ENCODE measurements around the gene CRAMP1. TPM values are rescaled to one million over a fixed set of nuclear protein-coding genes. Genes with fewer than 3 reads are reported as not detected.
"Not testable (repeated sequence)": the region's sequence is repeated elsewhere in the genome, so short reads cannot be mapped to it uniquely, and the experiment has no call there.

CRAMP1 gene
- total RNA-seq, 1 donor from 2014 or later: 11.3 TPM

DNA sequence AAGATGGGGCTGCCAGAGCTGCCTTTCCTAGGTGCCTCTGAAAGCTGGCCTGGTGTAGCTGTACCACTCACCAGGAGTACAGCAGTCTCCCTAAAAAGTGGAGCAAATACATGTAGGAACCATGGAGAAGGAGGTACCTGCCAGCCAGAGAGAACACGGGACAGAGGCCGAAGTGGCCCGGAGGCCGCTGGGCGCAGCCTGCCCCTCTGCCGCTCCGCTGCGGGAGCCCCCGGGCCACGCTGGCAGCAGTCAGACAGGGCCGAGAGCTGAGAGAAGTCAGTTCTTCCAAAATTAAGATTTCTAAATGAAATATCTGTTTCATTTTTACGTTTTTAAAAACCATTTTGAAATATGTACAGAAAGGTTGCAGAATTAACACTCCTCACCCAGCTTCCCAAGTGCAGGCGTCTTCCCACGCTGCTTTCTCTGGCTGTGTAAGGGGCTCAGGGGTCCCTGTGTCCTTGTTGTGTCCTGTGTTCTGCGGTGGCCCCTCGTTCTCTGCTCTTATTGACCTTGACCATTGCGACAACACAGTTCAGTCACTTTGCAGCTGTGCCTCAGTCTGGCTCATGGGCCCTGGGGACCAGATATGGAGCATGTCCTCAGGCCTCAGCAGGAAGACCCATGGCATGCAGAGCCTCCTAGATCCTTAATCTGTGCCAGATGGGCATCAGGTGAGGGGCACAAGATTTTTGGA, 98.8 kb downstream of the CRAMP1 start:
- DNase-seq: no peak

DNA sequence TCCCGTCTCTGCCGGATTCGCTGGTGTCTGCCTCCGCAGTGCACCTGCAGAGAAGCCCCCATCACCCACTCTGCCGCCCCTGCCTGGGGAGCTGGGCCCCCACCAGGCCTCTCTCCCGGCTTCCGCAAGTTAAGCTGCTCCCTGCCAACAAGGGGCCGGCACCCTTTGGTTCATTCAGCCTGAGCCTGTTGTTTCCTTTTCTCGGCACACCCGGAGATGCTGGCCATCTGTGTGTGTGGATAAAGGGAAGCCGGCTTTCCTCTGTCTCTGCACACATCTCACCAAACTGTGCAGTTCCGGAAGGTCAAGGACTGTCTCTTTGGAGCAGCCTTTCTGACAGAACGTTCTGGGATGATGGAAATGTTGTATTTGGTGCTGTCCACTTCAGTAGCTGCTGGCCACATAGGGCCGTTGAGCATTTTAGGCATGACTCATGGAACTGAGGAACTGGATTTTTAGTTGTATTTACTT, 100.7 kb downstream of the CRAMP1 start:
- DNase-seq: no peak

DNA sequence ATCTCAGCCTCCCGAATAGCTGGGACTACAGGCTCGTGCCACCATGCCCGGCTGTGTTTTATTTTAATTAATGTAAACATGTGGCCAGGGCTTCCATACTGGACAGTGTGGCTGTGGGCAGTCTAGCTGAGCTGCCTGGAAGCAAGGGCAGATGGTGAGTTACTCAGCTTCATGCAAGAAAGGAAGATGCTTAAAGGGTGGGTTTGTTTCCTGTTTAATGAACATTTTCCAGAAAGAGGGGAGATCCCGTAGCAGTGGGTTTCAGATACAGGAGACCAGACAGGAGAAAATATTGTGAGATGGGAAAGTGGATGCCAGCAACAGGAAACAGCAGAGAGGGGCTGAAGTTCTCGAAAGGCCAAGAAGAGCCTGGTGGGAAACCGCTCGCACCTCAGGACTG, 101.2 kb downstream of the CRAMP1 start:
- no peak for DNase-seq

DNA sequence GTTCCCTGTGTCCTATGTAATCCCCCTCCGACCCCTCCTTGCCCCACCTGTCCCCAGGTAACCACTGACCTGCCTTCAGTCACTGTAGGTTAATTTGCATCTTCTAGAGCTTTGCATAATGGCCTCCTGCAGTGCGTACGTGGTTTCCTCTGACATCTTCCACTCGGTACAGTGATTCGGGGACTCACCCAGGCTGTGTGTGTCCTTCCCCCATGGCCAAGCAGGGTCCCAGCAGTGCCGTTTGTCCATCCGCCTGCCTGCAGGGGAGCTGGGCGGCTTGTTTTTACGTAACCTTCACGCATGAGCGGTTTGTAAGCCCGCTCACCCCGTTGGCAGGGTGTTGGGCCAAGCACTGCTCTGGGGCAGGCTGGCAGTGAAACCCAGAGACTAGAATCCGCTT, 101.8 kb downstream of the CRAMP1 start:
- no peak for DNase-seq

DNA sequence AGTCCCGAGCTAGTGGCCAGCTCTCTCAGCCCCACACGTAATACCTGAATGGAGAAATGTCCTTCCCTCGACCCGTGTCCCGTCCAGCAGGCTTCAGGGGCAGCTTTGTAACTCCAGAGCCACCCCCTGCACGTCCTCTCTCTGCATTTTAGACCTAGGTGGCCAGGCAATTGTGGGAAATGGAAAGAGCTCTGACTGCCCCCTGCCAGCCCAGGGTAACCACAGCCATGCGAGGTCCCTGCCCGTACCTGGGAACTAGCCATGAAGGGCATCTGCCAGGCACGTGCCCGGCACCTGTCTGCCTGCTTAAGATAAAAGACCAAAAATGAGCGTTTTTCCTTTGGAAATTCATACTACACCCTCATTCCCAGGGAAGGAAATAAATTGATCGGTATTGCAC, 103.1 kb downstream of the CRAMP1 start:
- DNase-seq: no peak

DNA sequence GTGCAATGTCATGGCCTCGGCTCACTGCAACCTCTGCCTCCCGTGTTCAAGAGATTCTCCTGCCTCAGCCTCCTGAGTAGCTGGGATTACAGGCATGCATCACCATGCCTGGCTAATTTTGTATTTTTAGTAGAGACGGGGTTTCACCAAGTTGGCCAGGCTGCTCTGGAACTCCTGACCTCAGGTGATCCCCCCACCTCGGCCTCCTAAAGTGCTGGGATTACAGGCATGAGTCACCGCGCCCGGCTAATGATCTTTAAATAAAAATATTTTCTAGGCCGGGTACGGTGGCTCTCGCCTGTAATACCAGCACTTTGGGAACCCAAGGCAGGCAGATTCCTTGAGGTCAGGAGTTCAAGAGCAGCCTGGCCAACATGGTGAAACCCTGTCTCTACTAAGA, 106.1 kb downstream of the CRAMP1 start:
- DNase-seq: not testable (repeated sequence)

DNA sequence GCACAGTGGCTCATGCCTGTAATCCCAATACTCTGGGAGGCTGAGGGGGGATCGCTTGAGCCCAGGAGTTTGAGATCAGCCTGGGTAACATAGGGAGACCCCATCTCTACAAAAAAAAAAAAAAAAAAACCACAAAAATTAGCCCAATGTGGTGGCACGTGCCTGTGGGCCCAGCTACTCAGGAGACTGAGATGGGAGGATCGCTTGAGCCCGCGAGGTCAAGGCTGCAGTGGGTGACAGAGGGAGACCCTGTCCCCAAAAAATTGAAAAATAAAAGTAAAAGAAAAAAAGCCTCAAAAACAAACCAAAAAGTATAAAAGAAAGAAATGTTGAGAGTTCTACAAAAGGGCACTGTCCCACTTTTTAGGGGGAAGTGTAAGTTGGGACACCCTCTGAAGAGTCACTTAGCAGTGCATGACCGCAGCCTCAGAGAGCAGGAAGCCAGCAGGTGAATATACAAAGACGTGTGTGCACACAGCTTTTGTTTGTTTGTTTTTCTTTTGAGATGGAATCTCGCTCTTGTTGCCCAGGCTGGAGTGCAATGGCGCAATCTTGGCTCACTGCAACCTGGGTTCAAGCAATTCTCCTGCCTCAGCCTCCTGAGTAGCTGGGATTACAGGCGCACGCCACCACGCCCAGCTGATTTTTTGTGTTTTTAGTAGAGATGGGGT, 107.5 kb downstream of the CRAMP1 start:
- DNase-seq: not testable (repeated sequence)

DNA sequence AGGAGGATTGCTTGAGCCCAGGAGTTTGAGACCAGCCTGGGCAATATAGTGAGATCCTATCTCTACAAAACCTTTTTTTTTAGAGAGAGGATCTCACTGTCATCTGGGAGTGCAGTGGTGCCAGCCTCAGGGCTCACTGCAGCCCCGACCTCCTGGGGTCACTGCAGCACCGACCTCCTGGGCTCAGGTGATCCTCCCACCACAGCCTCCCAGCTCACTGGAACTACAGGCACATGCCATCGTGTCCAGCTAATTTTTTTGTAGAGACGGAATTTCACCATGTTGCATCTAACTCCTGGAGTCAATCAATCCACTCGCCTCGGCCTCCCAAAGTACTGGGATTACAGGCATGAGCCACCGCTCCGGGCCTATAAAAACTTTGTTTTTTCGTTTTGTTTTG, 109.2 kb downstream of the CRAMP1 start:
- DNase-seq: no peak

DNA sequence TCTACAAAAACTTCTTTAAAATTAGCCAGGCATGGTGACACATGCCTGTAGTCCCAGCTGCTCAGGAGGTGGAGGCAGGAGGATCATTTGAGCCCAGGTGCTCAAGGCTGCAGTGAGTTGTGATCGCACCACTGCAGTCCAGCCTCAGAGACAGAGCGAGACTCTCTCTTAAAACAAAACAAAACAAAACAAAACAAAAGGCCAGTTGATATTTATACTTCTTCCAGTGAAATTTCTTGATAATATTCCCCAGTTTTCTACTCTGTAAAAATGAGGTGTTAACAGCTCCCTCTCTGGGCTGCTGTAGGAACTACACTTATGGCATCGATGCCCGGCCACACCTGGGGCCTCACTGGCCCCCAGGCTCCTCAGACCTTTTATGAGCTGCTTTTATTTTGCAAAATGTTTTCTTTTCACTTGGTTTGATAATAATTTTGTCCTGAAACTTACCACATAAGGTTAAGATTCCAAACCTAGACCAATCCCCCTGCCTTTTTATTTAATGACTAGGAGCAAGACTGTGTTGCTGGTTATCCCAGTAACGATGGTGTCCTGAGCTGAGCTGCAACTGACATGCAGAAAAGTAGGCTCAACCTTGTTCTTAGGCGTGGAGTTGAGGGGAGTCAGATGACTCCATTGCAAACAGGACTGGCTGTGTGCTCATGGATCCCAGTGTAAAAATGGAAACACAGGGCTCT, 111.4 kb downstream of the CRAMP1 start:
- no peak for DNase-seq

DNA sequence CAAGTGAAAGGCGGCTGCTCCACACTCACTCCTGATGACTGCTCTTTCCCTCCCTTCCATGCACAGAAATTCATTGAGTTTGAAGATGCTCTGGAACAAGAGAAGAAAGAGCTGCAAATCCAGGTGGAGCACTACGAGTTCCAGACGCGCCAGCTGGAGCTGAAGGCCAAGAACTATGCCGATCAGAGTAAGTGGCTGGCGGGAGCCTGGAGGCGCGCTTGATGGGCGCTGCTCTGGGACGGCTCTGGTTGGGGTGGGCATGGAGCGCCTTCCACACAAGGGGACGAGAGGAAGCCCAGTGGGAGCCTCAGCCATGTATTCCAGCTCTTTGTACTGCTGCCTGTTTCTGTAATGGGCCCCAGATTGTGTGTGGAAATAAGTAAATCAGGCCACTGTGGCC, 112.3 kb downstream of the CRAMP1 start:
- no peak for DNase-seq

DNA sequence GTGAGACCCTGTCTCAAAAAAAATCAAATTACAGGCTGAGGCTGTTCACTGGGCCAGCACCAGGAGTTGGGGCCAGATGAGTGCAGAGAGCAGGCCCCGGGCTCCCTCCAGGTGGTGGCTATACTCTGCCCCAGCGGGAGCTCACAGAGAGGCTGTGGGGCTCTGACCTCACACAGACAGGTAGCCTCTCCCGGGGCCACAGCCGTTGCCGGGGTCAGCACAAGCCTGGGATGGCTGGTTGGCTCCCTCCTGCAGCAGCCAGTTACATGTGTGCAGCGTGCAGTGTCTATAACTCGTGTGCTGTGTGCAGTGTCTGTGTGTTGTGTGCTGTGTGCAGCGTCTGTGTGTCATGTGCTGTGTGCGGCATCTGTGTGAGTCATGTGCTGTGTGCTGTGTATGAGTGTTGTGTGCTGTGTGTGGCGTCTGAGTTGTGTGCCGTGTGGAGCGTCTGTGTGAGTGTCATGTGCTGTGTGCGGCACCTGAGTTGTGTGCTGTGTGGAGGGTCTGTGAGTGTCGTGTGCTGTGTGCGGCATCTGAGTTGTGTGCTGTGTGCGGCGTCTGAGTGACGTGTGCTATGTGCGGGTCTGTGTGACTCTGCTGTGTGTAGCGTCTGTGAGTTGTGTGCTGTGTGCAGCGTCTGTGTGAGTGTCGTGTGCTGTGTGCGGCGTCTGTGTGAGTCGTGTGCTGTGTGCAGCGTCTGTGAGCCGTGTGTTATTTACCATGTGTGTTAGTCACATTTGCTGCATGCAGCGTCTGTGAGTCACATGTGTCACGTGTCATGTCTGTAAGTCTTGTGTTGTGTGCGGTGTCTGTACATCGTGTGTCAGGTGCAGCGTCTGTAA, 114.7 kb downstream of the CRAMP1 start:
- DNase-seq: no peak

Other genes with a start within 250 kb of the CRAMP1 start
- 9.8 TPM for gene UNKL, start 197.7 kb upstream of the CRAMP1 start, total RNA-seq
- gene UQCC4, start 191.6 kb upstream of the CRAMP1 start, total RNA-seq: 8.1 TPM
- gene PERCC1, start 181.3 kb upstream of the CRAMP1 start, total RNA-seq: not detected
- gene CCDC154, start 167.8 kb upstream of the CRAMP1 start, total RNA-seq: 0.49 TPM
- gene CLCN7, start 137.3 kb upstream of the CRAMP1 start, total RNA-seq: 34.8 TPM
- 0.10 TPM for gene PTX4, start 123.4 kb upstream of the CRAMP1 start, total RNA-seq
- gene TELO2, start 119.0 kb upstream of the CRAMP1 start, total RNA-seq: 19.4 TPM
- gene TMEM204, start 78.7 kb upstream of the CRAMP1 start, total RNA-seq: 6.2 TPM
- 15.9 TPM for gene IFT140, start 288 bp upstream of the CRAMP1 start, total RNA-seq
- gene JPT2, start 65.9 kb downstream of the CRAMP1 start, total RNA-seq: 26.9 TPM
- 46.1 TPM for gene MAPK8IP3, start 93.8 kb downstream of the CRAMP1 start, total RNA-seq
- 18.1 TPM for gene NME3, start 159.2 kb downstream of the CRAMP1 start, total RNA-seq
- gene EME2, start 160.4 kb downstream of the CRAMP1 start, total RNA-seq: 5.5 TPM
- 23.5 TPM for gene MRPS34, start 160.8 kb downstream of the CRAMP1 start, total RNA-seq
- 32.7 TPM for gene SPSB3, start 170.2 kb downstream of the CRAMP1 start, total RNA-seq
- gene NUBP2, start 170.6 kb downstream of the CRAMP1 start, total RNA-seq: 26.0 TPM
- not detected for gene IGFALS, start 181.3 kb downstream of the CRAMP1 start, total RNA-seq
- gene HAGH, start 214.5 kb downstream of the CRAMP1 start, total RNA-seq: 31.1 TPM
- 26.0 TPM for gene FAHD1, start 214.8 kb downstream of the CRAMP1 start, total RNA-seq

Data from skin of body (tissue), 2 donors.